ENCODE measurements around the gene CARD14.
"Not testable (repeated sequence)": the region's sequence is repeated elsewhere in the genome, so short reads cannot be mapped to it uniquely, and the experiment has no call there.

The CARD14 gene

GRCh38 chr17:80151333-80151732 is 18.5 kb upstream of the CARD14 start:
- ATAC-seq = no peak

- ATAC-seq = no peak
Measured at GRCh38 chr17:80152081-80152702, 17.6 kb upstream of the CARD14 start.

- no peak for ATAC-seq
Measured at GRCh38 chr17:80153004-80153403, 16.8 kb upstream of the CARD14 start.

DNA sequence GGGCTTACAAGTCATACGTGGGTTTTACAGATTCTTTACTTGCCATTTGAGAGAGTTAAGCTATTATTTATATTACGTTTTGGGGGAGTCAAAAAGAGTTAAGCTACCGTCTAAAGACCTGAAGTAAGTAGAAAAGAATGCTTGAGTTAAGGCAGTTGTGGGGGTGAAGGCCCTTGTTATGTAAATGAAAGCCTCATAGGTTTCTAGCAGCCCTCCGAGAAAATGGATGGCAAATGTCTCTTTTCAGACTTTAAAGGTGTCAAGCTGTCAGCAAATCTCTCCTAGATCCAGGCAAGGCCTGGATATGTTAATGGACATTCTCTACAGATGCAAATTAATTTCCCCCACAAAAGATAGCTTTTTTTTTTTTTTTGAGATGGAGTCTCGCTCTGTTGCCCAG is 15.7 kb upstream of the CARD14 start:
- ATAC-seq = no peak

DNA sequence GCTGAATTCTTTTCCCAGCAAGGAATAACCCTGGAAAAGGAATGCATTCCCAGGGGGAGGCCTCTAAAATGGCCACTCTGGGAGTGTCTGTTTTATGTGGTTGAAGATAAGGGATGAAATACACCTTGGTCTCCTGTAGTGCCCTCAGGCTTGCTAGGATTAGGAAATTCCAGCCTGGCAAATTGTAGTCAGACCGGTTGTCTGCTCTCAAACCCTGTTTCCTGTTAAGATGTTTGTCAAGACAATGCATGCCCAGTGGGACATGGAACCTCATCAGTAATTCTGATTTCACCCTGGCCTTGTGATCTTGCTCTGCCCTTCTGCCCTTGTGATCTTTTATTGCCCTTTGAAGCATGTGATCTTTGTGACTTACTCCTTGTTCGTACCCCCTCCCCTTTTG is 14.2 kb upstream of the CARD14 start:
- not testable (repeated sequence) for ATAC-seq

- no peak for ATAC-seq
Measured at GRCh38 chr17:80158846-80159245, 11.0 kb upstream of the CARD14 start.

DNA sequence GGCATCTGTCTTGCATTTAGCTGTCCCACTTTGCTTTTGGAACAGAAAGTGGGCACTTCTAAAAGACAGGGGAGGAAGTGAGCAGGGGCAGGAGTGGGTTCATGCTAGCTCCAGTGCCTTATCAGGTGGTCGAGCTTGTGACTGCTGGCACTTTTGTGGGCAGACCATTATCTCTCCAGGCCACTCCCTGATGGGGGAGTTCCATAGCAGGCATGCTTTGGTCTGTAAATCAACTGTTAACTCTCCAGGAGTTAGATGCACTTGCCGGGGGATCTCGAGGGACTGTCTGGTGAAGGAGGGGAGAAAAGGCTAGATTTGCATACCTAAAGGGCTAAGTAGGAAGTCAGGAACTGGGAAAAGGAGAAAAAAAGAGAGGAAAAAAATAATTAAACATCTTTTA is 9.3 kb upstream of the CARD14 start:
- ATAC-seq = no peak

- ATAC-seq = no peak
Measured at GRCh38 chr17:80163336-80163735, 6.5 kb upstream of the CARD14 start.

DNA sequence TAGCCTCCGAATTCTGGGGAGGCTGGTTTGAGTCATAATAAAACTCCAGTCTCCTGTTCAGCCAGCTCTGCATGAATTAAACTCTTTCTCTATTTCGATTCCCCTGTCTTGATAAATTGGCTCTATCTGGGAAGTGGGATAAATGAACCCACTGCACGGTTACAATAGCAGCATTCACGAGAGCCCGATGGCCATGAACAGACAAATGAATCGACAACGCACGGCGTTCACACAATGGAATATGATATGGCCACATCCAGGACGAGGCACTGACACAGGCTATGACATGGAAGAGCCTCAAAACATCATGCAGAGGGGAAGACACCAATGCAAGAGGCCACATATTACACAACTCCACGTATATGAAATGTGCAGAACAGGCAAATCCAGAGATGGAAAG is 5.6 kb upstream of the CARD14 start:
- no peak for ATAC-seq

DNA sequence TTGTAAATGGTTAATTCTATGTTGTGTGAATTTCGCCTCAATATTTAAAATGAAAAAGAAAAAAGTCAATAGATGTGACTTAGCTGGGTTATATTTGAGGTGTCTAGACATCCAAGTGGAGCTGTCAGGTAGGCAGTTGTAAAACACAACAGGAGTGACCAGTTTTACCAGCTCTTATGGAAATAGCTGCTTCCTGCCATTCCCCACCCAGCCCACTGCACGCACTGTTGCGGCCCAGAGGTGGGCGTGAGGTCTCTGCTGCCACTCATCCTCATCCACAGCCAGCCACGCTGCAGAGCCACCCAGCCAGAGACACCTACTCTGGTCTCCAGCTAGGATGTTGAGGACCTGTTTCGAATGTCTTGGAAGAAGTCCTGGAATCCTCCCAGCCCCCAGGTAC is 3.4 kb upstream of the CARD14 start:
- no peak for ATAC-seq

GRCh38 chr17:80168371-80168770 is 1.5 kb upstream of the CARD14 start:
- ATAC-seq = no peak

GRCh38 chr17:80169107-80169506 is 723 bp upstream of the CARD14 start:
- no peak for ATAC-seq

- ATAC-seq = no peak
Measured at GRCh38 chr17:80171681-80172080, 1.9 kb downstream of the CARD14 start.

DNA sequence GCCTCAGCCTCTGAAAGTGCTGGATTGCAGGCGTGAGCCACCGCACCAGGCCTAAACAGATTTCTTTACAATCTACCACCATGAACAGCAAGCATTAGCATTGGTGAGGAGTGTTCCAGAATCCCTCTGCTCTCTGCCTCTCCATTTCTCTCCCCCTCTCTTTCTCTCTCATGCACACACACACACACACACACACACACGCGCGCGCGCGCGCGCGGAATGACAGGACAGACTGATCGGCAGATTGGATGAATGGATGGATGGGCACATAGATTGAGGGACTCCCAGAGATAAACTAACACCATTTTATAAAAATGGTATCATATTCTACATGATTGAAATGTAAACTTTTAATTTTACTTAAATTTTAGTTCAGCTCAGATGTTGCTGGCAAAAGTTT is 3.3 kb downstream of the CARD14 start:
- ATAC-seq = no peak

GRCh38 chr17:80173916-80174315 is 4.1 kb downstream of the CARD14 start:
- ATAC-seq = no peak

DNA sequence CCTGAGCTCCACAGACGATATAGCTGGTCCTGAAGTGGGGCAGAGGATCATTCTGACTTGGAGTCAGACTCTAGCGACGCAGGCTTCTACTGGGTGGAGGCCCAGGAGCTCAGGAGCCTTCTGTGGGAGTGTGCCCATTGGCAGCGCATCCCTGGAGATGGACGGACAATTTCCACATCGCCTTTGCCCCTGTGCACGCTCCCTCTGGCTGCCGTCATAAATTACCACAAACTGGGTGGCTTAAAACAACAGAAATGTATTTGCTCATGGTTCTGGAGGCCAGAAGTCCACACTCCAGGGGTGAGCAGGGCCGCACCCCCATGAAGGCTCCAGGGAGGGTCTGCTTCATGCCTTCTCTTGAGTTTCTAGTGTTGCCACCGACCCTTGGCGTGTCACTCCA is 6.9 kb downstream of the CARD14 start:
- no peak for ATAC-seq

DNA sequence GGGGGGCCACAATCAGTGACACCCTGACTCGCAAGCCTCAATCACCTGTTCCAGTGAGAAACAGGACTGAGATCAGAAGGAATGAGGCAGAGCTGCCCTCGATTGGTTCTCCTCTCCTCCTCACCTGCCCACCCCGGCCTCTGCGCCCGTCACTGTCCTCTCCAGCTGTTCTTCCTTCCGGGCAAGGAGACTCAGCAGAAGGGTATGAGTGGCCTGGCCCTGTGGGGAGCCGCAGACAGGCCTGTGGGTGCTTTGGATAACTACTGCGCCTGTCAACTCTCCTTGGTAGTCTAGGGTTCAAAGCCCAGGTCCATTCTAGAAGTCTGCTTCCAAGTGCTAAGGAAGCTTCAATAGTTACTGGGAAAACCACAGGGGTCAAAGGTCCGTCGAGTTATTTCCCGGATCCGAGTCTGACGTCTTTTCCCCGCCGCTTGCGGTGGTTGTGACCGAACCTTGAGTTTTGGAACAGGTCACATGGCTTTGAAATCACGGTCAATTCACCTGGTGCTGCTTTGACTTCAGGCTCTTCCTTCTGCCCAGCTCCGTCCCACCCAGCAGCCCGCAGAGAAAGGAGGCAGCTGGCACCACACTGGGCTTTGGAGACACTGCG is 8.3 kb downstream of the CARD14 start:
- ATAC-seq = no peak

- no peak for ATAC-seq
Measured at GRCh38 chr17:80180192-80180591, 10.4 kb downstream of the CARD14 start.

DNA sequence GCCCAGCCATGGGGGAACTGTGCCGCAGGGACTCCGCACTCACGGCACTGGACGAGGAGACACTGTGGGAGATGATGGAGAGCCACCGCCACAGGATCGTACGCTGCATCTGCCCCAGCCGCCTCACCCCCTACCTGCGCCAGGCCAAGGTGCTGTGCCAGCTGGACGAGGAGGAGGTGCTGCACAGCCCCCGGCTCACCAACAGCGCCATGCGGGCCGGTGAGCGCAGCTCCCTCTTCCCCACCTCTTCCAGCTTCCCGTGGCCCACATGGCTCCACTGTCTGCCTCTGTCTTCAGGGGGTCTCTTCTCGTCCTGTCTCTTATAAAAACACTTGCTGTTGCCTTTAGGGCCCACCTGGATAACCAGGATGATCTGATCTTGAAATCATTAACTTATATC is 11.6 kb downstream of the CARD14 start:
- ATAC-seq = no peak

GRCh38 chr17:80182118-80182844 is 12.5 kb downstream of the CARD14 start:
- no peak for ATAC-seq

GRCh38 chr17:80182845-80183223 is 13.0 kb downstream of the CARD14 start:
- no peak for ATAC-seq

GRCh38 chr17:80183581-80184422 is 14.0 kb downstream of the CARD14 start:
- ATAC-seq = no peak

DNA sequence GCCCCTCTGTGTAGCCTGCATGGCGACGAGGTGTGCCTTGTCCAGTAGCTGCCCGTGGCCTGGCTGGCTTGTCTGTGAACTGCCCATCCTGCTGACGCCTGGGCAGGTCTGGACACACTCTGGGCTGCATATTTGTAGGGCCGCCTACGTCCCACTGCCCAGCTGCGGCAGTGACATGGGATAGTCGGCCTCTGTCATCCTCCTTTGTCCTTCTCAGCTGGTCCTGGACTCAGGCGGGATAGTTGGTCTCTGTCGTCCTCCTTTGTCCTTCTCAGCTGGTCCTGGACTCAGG is 14.5 kb downstream of the CARD14 start:
- ATAC-seq = no peak

DNA sequence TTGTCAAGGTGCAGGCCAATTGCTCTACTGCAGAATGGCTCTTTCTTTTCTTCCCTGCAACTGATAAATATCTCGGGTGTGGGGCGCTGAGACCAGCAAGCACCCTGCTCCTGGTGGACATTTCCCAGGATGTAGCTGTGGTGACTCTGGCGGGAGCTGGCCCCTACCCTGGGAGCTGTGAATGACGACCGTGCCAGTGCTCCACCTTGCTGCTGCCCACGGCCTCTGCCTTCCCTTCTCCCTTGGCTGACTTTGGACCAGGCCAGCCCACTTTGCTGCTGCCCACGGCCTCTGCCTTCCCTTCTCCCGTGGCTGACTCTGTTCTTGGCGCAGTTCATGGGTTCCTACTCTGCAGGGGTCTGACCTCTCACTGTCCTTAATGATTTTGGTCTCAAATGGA is 16.1 kb downstream of the CARD14 start:
- ATAC-seq = no peak

All from activated CD4-positive, CD25-positive, alpha-beta regulatory T cell treated with anti-CD3 and anti-CD28 coated beads, Interleukin-2, amount 50 U/mL, for 24 hours (primary cell).